IMR-90 (cell line): ENCODE results near the gene TBC1D10B. TPM values are rescaled to one million over a fixed set of nuclear protein-coding genes. Genes with fewer than 3 reads are reported as not detected.
A peak's percentile ranks its signal among the peaks of the same experiment; 100 is the strongest.

Experiments
- ATAC-seq: fragments of 200-7000 bp; cut with Tn5 transposase; 2 replicates; pipeline ENCODE4 v1.9.1; 2020; ENCODE audit warnings: low read depth, mild to moderate bottlenecking, moderate library complexity
- BruUV-seq: library from RNA; stranded (reverse); fragments of 400-500 nt; replicated peaks from 2 replicates; lab custom pipeline; 2021; lab: Mats Ljungman, UMichigan
- CTCF ChIA-PET: fragments of 300-600 bp; formaldehyde crosslinking; extraction: SDS; loops from one replicate; lab custom pipeline; 2021; ENCODE audit warnings: antibody characterized with exemption; lab: Yijun Ruan, JAX
- POLR2A ChIA-PET: fragments of 300-600 bp; sonication (Branson Sonifier 250); formaldehyde crosslinking; loops from one replicate; lab custom pipeline; 2022; ENCODE audit warnings: antibody characterized with exemption; ENCODE audit not compliant: unreplicated experiment; lab: Charles Lee
- DNase-seq: peaks from one replicate; pipeline ENCODE4 v3.0.0; 2013
- H2AFZ ChIP-seq: replicated peaks from 2 replicates; pipeline ENCODE3; 2013; ENCODE audit warnings: low read length, mild to moderate bottlenecking; ENCODE audit not compliant: poor library complexity
- H2AK5ac ChIP-seq: 2 replicates; pipeline ENCODE4 v1.6.1; 2013; ENCODE audit warnings: low read depth, low read length, inconsistent platforms
- H2AK9ac ChIP-seq: replicated peaks from 2 replicates; pipeline ENCODE3; 2013; ENCODE audit warnings: mild to moderate bottlenecking, low read depth, low read length, moderate library complexity; ENCODE audit not compliant: poor library complexity
- H2BK120ac ChIP-seq: 2 replicates; pipeline ENCODE4 v1.6.1; 2013; ENCODE audit warnings: low read depth, low read length, inconsistent platforms
- H2BK15ac ChIP-seq: 3 replicates; pipeline ENCODE4 v1.6.1; 2013; ENCODE audit warnings: low read depth, low read length, inconsistent platforms
- H2BK20ac ChIP-seq: 2 replicates; pipeline ENCODE4 v1.6.1; 2013; ENCODE audit warnings: low read depth, mild to moderate bottlenecking, inconsistent platforms, low read length, moderate library complexity
- H2BK5ac ChIP-seq: 2 replicates; pipeline ENCODE4 v1.6.1; 2013; ENCODE audit warnings: mild to moderate bottlenecking, low read depth, low read length, inconsistent platforms; ENCODE audit not compliant: poor library complexity, severe bottlenecking
- H3K14ac ChIP-seq: replicated peaks from 2 replicates; pipeline ENCODE4 v1.6.1; 2013; ENCODE audit warnings: low read depth, low read length, inconsistent platforms
- H3K18ac ChIP-seq: 2 replicates; pipeline ENCODE4 v1.6.1; 2013; ENCODE audit warnings: low read depth, low read length, control low read depth
- H3K23ac ChIP-seq: 2 replicates; pipeline ENCODE4 v1.6.1; 2013; ENCODE audit warnings: low read depth, low read length, inconsistent platforms
- H3K27ac ChIP-seq: 2 replicates; pipeline ENCODE4 v1.5.1; 2013; ENCODE audit warnings: mild to moderate bottlenecking, control low read depth, low read length; ENCODE audit not compliant: insufficient read depth
- H3K27me3 ChIP-seq: 2 replicates; pipeline ENCODE4 v1.6.1; 2013; ENCODE audit warnings: low read length; ENCODE audit not compliant: control insufficient read depth, insufficient read depth
- H3K36me3 ChIP-seq: 2 replicates; pipeline ENCODE4 v1.6.1; 2013; ENCODE audit warnings: low read length, mixed read lengths; ENCODE audit not compliant: control insufficient read depth, insufficient read depth
- H3K4ac ChIP-seq: 2 replicates; pipeline ENCODE4 v1.6.1; 2013; ENCODE audit warnings: low read depth, low read length, inconsistent platforms
- H3K4me1 ChIP-seq: 2 replicates; pipeline ENCODE4 v1.6.1; 2013; ENCODE audit warnings: low read length, mixed read lengths; ENCODE audit not compliant: control insufficient read depth, insufficient read depth
- H3K4me2 ChIP-seq: 2 replicates; pipeline ENCODE4 v1.6.1; 2013; ENCODE audit warnings: low read depth, mild to moderate bottlenecking, control low read depth, low read length, moderate library complexity
- H3K4me3 ChIP-seq: 2 replicates; pipeline ENCODE4 v1.5.1; 2013; ENCODE audit warnings: low read depth, mild to moderate bottlenecking, control low read depth, low read length, moderate library complexity; ENCODE audit not compliant: insufficient read depth
- H3K56ac ChIP-seq: 2 replicates; pipeline ENCODE4 v1.6.1; 2013; ENCODE audit warnings: low read length, inconsistent platforms; ENCODE audit not compliant: insufficient read depth; ENCODE audit errors: extremely low read depth
- H3K79me1 ChIP-seq, 2 experiments: 2 replicates each; pipeline ENCODE4 v1.6.1; 2013; ENCODE audit warnings: low read length in 2 of 2, inconsistent platforms in 1 of 2, low read depth in 1 of 2
- H3K9ac ChIP-seq: 2 replicates; pipeline ENCODE4 v1.6.1; 2013; ENCODE audit warnings: low read depth, low read length, control low read depth
- H3K9me1 ChIP-seq: 2 replicates; pipeline ENCODE4 v1.6.1; 2013; ENCODE audit warnings: low read length, inconsistent platforms; ENCODE audit not compliant: insufficient read depth
- H3K9me3 ChIP-seq: 2 replicates; pipeline ENCODE4 v1.6.1; 2013; ENCODE audit warnings: low read length; ENCODE audit not compliant: control insufficient read depth, insufficient read depth
- H4K20me1 ChIP-seq: 2 replicates; pipeline ENCODE4 v1.6.1; 2013; ENCODE audit warnings: low read length, inconsistent platforms; ENCODE audit not compliant: insufficient read depth
- H4K5ac ChIP-seq: 2 replicates; pipeline ENCODE4 v1.6.1; 2013; ENCODE audit warnings: mild to moderate bottlenecking, low read depth, low read length, control low read depth
- H4K8ac ChIP-seq, 2 experiments: 2 replicates each; pipeline ENCODE4 v1.6.1; 2013; ENCODE audit warnings: low read depth in 2 of 2, low read length in 2 of 2, control low read depth in 1 of 2, inconsistent platforms in 1 of 2
- H4K91ac ChIP-seq: 2 replicates; pipeline ENCODE4 v1.6.1; 2013; ENCODE audit warnings: low read depth, low read length, inconsistent platforms; ENCODE audit not compliant: insufficient read depth
- CEBPB ChIP-seq: IDR thresholded peaks from 2 replicates; pipeline ENCODE4 v1.6.1; 2012; ENCODE audit warnings: low read depth, low read length, improper control_type of control experiment
- CHD1 ChIP-seq: IDR thresholded peaks from 2 replicates; pipeline ENCODE4 v1.6.1; 2012; ENCODE audit warnings: low read depth, low read length, improper control_type of control experiment
- MAFK ChIP-seq: IDR thresholded peaks from 2 replicates; pipeline ENCODE4 v1.6.1; 2012; ENCODE audit warnings: low read depth, low read length, improper control_type of control experiment
- WGBS, 2 experiments: methylation state at CpG; one replicate each; pipeline versions ENCODE4 v1.1.5 to v1.1.7; 2013; ENCODE audit warnings: missing lambda C conversion rate in 2 of 2; ENCODE audit not compliant: insufficient read length in 1 of 2; ENCODE audit errors: extremely low coverage in 2 of 2; 5-methylcytosine and 5-hydroxymethylcytosine counted together
- dilution Hi-C: fragments of 300-500 bp; cut with HindIII; formaldehyde crosslinking; loops from one replicate; pipeline ENCODE4 v1.14.3; 2018; ENCODE audit warnings: low sequenced_read_pairs; ENCODE audit not compliant: unreplicated experiment
- in situ Hi-C: fragments of 300-500 bp; cut with MboI; formaldehyde crosslinking; loops from 3 replicates; pipeline ENCODE4 v1.14.3; 2019; ENCODE audit warnings: low sequenced_read_pairs, inconsistent platforms, mixed read lengths
- intact Hi-C: fragments of 100-400 bp; cut with micrococcal nuclease; formaldehyde crosslinking; loops from 2 replicates; pipeline ENCODE4 v1.10.0; 2022
- polyA plus RNA-seq, 3 experiments: library from polyadenylated mRNA; depleted of rRNA; stranded (reverse); fragments of >200 nt; gene quantifications; 2 replicates each; pipeline ENCODE4 v1.2.3, GENCODE V29; 2012; ENCODE audit warnings: low replicate concordance in 1 of 3
- total RNA-seq: library from RNA; depleted of rRNA; stranded (reverse); fragments of >200 nt; gene quantifications from 2 replicates; pipeline ENCODE4 v1.2.3, GENCODE V29; 2012

Gene TBC1D10B
- total and polyA plus RNA-seq, 2 of the 4 experiments (the other 2 are of a cell fraction) = 8.4 to 24.9 TPM

- no peak for TF ChIP-seq CHD1
Measured at GRCh38 chr16:30350134-30350871, 20.0 kb downstream of the TBC1D10B start (continued).

GRCh38 chr16:30349675-30350074, 20.6 kb downstream of the TBC1D10B start:
- Histone ChIP-seq H2BK120ac (no peak overlapping the region), H2AFZ (no peak overlapping the region), H2BK5ac (no peak overlapping the region), H3K4ac (no peak overlapping the region), H3K9ac (no peak overlapping the region), H3K18ac (no peak overlapping the region), H3K27ac (no peak overlapping the region), H3K27me3 (no peaks in the 10 kb centered on the region), H3K4me1 (peaks cover 3% of the 10 kb centered on the region; the same call in 1 of the 2 replicates), H3K56ac (no peak overlapping the region), H4K20me1 (peaks cover 17% of the 10 kb centered on the region; the same call in 1 of the 2 replicates), H2BK15ac (no peak overlapping the region), H3K4me3 (no peak overlapping the region), H3K9me3 (no peaks in the 10 kb centered on the region), H3K14ac (no peak overlapping the region), H4K8ac (no peak overlapping the region), H3K4me2 (no peak overlapping the region), H2AK5ac (no peak overlapping the region), H3K36me3 (peaks cover 27% of the 10 kb centered on the region), H4K91ac (no peak overlapping the region), H2AK9ac (no peak overlapping the region), H3K79me1 (peaks cover 0 to 53% of the 10 kb centered on the region in 2 experiments; a peak in 2 of 4 replicates), H2BK20ac (no peak overlapping the region), H3K23ac (no peak overlapping the region), H3K9me1 (peaks cover 2% of the 10 kb centered on the region; the same call in 1 of the 2 replicates), H4K5ac (no peak overlapping the region)
- POLR2A ChIA-PET = no interaction called here
- peak; percentile 33; the same call in 1 of the 2 replicates for TF ChIP-seq CEBPB
- TF ChIP-seq MAFK = no peak
- intact Hi-C loops = no loop called here
- CTCF ChIA-PET = interaction anchor here (0.7 kb wide), 1 partner anchor 9 kb away, joined by 4 read pairs; no protein-coding TSS in a partner anchor
- dilution Hi-C loops = no loop called here
- BruUV-seq = no TSS peak
- 100% methylated on average over 1 of the region's 3 CpGs; no CpG with 5 or more reads in 1 of the 2 experiments for WGBS, 2 experiments
- no peak for ATAC-seq
- in situ Hi-C loops = no loop called here
- DNase-seq = no peak
